NOMO-1 treated with DMSO at 0.1 percent for 48 hours (cell line): ENCODE results near the gene PITX1.

Experiments used
- DNase-seq: peaks from one replicate; lab custom pipeline; 2025; ENCODE audit not compliant: unreplicated experiment; lab: John Stamatoyannopoulos, UW

Gene PITX1

DNA sequence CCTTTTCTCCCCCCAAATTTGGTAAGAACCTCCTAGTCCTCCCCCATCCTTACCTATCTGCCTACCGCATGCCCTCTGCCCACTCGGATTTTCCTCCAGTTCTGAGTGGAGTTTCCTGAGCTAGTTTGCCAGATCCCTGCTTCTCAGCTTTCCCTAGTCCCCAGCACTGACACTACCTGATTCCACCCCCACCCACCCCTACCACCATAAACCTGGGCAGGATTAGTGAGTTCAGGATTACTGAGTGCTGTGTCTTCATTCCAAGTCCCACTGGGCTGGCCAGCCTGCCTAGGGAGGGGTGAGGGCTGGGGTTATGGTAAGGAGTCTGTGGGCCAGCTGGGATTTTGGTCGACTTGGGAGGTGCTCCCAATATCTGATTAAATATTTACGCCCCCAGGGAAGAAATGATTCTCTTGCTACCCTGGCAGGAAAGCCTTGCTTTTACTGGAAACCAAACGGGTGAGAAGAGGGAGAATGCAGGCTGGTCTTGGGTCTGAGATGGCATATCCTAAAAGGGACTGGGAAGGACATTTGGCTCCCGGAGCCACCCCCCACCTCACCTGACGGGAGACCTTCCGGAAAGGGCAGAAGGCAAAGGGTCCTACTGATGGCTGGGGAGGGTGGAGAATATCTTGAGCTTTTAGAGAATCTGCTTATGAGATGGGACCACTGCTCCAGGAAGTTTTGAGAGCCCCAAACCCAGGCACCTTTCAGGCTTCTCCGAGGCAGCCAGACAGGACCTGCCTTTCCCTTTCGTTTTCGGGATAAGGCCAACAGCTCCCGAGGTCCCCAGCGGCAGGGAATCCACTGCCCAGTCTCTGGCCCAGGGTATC lies 3.7 kb downstream of the PITX1 start:
- no peak for DNase-seq

DNA sequence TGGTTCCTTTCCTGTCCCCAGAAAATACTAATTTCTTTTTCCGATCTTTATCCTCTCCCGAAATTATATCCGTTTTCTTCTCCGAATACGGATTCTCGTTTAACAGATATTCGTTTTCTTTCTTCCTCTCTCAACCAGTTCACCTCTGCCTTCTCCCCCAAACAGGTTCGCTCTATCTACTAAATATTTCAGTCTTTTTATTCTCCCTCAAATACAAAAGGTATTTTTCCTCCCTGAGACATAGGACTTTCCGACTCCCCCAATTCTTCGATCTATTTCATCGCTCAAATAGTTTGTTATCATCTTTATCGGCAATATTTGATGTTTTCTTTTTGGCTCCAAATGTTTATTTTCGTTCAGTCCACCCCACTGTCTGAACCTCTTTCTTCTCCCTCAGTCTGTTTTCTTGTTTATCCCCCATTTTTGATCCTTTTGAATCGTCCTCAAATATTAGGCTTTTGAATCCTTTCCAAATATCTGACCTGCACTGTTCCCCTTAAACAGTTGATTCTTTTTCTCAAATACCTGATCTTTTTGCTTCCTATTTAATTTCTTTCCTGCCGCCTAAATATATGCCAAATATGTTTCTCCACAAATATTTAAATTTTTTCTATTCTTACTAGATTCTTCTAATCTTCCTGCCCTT lies 4.4 kb downstream of the PITX1 start:
- no peak for DNase-seq

DNA sequence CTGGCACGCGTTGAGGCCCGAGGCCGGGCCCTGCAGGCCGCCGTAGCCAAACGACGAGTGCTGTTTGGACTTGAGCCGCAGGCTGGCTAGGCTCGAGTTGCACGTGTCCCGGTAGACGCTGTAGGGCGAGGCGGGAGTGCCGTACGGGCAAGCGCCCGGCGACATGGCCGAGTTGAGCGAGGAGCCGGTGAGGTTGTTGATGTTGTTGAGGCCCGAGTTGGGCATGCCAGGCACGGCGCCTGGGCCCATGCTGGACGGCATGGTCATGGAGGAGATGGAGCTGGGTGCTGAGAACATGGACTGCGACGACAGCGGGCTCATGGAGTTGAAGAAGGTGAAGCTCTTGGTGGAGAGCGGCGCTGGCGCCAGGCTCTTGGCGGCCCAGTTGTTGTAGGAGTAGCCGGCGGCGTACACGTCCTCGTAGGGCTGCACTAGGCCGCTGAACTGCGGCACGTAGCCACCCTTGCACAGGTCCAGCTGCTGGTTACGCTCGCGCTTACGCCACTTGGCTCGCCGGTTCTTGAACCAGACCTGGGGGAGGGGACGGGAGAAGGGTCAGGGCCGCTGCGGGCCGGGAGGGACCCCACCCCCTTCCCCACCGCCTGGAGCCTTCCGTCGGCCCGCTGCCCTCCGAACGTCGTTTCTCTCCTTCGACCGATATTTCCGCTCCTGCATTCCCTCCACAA lies 5.1 kb downstream of the PITX1 start:
- no peak for DNase-seq

DNA sequence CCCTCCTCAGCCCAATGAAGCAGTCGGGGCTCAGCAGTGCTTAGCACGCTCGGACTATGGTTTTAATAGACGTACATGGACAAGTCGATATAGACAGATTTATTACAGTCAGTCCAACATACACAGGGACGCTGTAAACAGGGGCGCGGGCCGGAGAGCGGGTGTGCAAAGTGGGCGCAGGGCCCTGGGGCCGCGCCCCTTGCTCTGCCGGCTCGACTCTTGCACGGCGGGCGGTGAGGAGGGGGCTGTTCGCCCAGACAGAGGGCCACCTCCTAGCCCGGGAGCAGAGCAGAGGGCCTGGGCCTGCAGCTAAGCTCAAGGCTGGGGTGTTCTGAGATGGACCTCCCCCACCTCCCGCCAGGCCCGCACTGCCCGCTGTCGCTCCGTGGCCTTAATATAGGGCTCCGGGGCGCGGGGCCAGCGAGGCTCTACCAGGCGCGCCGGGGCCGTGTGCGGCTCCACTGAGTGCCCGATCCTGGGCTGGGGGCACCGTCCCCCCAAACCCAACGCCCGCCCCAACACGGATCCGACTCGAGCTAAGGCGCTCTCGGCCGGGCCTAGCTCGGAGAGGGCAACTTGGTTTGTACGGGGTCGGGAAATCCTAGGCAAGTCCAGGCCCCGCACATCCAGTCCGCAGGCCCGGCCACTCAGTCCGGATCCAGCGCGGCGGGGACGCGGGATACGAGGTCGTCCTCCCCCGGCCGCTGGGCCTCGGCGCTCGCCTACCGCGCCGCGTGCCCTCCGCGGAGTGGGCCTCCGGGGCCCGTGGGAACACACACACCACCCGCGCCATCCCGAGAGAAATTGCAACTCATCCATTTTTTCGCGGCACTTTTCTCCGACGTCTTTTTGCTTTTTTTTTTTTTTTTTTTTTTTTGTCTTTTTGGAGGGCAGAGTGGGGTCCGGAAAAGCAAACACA lies 6.1 kb downstream of the PITX1 start:
- no peak for DNase-seq

DNA sequence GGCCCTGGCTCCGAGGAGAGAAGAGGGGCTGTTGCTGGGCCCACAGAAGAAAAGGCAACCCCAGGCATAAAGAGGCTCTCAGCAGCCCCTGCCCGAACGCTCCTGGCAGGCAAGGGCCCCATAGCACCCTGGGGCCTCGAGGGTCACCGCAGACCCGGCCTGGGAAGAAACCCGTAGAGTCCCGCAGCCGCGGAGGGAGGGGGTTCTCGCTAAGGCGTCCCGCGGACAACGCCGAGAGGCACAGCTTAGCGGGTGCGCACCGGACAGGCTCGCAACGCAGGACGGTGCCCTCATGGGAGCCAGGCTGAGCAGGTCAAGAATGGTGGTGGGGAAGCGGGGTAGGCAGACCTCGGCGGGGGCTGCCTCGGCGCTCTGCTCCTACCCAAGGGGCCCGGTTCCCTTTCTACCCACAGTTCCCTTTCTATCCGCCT lies 6.7 kb downstream of the PITX1 start:
- no peak for DNase-seq

DNA sequence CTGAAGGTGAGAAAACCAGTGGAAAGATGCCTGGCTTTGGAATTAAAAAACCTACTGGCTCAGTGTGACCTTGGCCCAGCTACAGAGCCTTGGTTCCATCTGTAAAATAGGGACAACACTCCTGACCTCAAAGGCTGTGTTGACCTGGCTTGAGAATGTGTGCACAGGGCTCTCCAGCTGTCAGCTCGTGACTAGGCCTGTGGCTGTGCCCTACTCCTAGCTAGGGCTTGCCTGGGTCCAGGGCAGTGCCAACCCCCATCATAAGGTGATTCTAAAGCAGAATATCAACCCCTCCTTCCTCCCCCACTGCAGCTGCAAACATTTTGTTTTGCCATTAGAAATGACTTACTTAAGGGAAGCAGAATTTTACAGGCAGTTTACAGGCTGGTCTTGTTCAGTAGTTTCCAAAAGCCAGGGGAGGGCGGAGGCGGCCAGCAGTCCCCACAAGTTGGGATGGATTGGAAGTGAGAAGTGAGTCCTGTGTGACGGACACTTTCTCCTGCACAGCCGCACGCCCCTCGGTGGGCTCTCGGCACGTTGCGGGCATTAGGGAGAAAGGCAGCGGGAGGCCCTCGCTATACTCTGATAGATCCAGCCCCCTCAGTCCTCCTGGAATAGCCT lies 7.3 kb downstream of the PITX1 start:
- no peak for DNase-seq

DNA sequence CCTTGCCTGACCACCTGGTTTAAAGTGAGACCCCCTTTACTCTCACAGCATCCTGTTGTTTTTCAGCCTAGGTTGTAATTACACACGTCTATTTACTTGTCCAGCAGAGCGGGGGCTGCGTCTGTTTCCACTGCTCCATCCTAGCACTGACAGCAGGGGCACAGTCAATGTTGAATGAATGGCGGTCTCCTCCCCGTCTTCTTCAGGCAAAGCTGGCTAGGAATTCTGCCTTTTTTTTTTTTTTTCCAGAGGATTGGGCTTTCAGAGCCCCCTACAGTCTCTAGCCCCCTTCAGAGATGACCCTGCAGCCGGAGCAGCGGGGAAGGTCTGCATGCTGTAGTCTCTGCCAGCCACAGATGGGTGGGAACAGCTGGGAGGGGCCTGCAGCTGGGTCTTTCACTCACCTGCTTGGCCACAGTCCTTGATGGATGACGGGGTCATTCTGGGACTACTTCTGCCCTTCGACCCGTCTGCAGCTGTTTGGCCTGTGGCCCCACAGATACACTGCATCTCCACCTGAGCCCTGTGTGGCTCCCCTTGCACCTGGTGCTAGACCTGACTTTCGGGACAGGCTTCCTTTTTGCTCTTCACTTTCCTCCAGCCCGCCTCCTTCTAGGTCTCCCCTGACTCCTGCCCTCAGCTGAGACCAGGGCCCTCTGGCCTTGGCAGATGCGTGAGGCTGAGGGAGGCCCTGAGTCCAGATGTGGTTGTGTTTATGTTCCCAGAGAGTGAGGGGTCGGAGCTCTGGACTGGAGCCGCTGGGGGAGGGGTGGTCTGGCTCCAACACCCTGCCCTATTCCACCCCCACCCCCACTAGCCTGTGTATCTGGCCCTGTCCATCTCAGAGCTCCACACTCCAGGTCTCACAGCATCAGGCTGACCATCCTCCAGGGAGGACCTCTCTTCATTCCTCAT lies 8.0 kb downstream of the PITX1 start:
- DNase-seq: no peak

DNA sequence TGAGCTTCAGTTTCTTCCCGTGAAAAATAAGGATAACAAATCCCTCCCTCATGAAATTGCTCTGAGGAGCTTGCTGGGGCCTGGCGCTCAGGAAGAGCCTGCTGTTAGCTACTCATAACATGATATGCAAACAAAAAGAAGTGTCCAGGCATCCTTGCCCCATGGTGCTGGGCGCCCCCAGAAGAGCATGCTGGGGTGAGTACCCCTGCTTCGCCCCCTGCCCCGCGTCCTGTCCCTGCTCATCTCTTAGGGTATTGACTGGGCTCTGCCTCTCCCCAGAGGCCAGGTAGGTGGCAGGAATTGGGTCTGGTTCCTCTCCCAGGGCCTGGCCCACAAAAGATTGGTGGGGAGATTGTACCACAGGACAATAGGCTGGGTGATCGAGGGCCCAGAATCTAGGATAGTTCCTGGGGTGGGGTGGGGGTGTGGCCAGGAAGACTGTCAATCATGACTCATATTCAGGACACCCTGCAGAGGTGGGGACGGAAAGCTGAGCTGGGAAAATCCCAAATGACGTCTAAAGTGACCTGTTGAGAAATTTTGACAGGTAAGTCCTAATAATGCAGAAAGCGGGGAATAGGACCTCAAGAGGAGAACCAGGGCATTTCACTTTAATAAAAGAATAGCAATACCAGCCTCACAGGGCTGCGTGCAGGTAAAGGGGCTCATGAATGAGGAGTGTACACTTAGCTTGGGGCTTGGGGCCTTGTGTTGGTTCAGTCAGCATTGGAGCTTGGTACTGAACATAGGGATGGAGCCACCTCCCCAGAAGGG lies 8.9 kb downstream of the PITX1 start:
- no peak for DNase-seq

DNA sequence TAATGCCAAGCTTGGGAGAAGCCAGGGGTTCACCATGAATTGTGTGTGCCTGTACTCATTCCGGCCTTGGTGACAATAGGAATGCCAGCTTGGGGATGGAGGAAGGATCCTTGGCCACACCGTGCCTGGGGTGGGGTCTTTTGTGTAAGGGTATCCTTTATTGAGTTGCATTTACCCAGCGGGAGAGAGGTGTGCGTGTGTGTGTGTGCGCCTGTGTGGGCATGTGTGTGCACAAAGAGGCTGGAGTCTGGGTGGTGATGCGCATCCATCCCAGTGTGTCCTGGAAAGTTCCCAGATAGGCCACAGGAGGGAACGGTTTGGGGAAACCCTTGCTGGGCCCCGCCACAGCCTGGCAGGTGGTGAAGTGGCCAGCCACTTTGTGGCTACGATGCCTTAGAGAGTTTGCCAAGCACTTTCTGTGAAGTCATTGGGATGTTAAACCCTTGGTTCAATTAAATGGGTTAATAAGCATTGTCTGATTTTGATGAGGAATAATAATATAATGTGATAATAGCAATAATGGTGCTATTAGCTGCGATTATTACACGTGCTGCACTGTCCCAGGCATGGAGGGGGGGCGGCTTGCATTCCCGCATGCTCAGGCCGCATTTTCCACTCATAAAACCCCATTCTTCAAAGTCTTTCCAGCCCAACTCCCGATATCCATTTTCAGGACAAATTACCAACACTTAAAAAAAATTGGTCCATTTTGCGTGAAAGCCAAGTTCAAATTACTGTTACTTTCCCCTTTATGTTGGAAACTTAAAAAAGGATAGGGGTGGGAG lies 13.7 kb downstream of the PITX1 start:
- no peak for DNase-seq

DNA sequence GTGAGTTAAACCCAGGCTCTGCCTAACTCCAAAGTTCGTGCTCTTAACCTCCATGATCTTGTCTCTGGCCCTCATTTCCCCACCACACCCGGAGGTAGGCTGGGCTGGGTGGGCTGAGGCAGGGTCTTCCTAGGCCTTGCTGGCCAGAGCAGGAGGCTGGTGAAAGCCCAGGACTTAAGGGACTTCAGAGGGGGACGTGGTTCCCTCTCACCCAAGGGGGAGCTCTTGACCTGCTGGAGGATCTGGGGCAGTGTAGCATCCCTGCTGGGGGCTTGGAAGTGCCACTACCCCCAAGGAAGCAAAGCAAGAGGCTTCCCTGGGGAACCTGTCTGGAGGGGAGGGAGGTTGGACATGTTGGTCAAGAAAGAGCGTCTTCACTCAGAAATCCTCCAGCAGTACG lies 14.7 kb downstream of the PITX1 start:
- DNase-seq: no peak

DNA sequence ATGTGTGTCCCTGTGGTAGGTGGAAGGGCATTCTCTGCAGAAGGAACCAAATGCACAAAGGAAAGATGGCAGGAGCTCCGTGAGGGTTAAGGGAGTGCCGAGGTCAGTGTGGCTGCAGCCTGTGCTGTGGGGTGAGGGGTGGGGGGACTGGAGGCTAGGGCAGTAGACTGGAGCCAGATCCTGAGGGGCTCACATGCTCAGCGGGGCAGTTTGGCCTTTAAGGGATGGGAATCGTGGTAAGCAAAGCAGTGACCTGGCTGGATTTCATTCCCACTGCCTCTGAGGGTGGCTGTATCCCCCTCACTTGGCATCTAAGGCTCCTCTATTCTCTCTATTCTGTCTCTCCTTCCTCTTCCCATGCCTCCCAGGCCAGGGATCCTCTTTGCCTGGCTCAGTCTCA lies 15.6 kb downstream of the PITX1 start:
- DNase-seq: no peak

DNA sequence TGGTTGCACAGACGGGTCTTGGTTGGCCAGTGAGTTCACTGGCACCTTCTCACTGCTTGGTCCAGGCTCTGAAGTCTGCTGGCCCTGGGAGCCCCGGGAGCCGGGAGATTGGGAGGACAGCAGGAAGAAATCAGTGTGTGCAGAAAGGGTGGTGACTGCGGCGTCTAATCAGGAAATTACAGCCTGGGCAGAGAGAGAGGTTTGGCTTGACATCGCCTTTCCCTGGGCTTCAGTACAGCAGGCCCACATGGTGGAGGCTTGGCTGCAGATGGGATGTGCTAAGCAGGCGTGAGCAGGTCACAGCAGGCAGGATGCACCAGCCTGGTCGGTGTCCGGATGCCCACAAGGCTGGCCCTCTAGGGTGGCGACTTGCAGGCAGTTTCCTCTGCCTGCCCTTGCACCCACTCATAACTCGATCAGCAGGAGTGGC lies 17.2 kb downstream of the PITX1 start:
- DNase-seq: no peak

DNA sequence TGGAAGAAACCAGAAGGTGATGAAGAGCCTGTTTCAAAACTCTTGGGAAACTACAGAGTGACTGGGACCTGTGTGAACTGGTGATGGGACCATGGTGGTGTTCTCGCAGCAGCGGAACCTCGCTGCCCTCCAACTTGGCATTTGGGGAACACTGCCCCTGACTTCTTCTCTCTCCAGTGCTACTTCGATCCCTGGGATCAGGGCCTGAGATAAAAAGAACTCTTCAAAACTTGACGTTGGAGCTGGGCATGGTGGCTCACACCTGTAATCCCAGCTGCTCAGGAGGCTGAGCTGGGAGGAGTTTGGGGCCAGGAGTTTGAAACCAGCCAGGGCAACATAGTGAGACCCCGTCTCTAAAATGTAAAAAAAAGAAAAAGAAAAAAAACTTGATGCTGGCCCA lies 18.1 kb downstream of the PITX1 start:
- DNase-seq: no peak

DNA sequence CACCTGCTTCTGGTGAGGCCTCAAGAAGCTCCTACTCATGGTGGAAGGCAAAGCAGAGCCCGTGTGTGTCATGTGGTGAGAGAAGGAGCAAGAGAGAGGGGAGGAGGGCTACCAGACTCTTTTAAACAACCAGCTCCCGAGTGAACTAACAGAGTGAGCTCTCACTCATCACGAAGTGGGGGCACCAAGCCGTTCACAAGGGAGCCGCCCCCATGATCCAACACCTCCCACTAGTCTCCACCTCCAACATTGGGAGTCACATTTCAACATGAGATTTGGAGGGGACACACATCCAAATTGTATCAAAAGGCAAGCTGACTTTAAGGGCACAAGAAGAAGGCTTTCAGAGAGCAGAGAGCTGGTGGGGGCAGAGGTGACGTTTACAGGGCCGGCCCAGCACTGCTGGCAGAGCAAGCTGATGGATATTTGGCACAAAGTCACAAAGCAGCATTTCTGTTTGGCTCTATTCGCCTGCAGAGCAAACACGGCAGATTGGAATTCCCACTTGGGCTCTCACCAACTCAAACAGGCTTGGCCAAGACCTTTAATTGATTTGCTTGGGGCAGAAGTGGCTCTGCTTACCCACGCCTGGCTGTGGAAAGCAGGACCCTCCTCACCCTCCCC lies 20.0 kb downstream of the PITX1 start:
- no peak for DNase-seq

DNA sequence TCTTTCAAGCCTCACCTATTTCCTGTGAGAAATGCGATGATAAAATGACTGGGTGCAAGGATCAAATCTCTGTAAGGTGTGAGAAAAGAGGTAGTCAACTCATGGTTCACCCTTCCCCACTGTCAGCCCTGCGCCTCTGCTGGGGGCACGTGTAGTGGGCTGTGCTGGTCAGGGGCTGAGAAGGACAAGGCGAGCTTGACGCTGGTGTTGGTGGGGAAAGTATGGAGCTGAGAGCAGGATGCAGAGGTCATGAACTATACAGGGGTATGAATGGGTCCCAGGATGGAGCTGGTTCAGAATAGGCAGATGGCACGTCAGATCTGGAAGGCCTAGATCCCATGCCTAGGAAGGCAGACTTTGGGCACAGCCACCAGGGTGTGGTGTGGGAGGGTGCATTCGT lies 20.6 kb downstream of the PITX1 start:
- no peak for DNase-seq

DNA sequence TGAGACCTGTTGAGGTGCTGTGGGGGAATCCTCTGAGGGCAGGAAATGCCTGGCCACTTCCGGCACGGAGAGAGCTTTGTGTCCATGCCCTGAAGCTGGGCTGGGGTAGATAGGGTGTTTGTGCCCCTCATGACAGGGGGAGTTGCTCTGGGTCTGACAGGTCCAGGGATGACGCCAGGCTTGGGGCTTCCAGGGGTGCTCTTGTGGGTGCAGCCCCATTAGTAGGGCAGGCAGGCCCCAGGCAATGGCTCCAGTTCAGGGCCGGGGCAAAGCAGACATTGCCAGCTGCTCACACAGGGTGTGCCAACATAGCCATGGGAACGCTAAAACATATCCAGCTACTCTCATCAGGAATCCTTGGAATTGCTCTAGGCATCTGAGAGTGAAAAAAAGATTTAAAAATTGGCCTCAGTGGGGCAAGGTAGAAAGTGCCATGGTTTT lies 21.1 kb downstream of the PITX1 start:
- DNase-seq: no peak

DNA sequence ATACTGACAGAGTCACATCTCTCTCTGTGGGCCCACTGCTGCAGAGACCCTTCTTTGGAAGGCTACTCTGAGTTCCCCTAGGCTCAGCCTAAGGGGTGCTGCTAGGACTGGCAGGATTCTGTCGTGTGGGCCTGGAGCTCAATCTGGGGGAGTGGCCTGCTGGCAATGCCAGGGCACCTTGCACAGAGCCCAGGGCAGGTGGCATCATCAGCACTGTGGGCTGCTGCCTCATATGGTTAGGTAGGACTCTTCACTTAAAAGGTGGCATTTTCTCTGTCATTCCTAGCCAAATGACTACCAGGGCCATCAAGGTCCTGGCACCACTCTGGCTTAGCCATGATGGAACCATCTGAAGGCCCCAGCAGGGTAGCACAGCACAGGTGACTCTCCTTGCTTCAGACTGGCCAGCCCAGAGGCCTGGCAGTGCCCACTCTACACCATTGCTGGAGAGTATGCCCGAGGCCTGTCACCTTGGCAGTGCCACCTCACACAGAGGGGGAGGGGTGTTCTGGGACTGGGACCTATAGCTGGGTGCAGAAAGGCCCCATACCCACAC lies 21.9 kb downstream of the PITX1 start:
- no peak for DNase-seq
